Liver (tissue), 9 donors: ENCODE measurements around the gene EIF4E2. TPM values are rescaled to one million over a fixed set of nuclear protein-coding genes. Genes with fewer than 3 reads are reported as not detected.
A peak's percentile ranks its signal among the peaks of the same experiment; 100 is the strongest.

Experiments used
- DNase-seq: peaks from one replicate; pipeline ENCODE4 v3.0.0-alpha.2; 2017; ENCODE audit warnings: low spot score
- H3K27ac ChIP-seq, 2 donors: one replicate each; pipeline ENCODE4 v1.7.0; 2013; ENCODE audit warnings: inconsistent platforms in 2 of 2, low read length in 2 of 2, control low read depth in 1 of 2, low read depth in 1 of 2, mild to moderate bottlenecking in 1 of 2
- H3K27me3 ChIP-seq, 4 donors: one replicate each; pipeline versions ENCODE4 v1.6.1 to v1.7.0; 2013; ENCODE audit warnings: low read length in 3 of 4, inconsistent platforms in 1 of 4, mild to moderate bottlenecking in 1 of 4, moderate library complexity in 1 of 4; ENCODE audit not compliant: control insufficient read depth in 4 of 4, insufficient read depth in 4 of 4
- H3K36me3 ChIP-seq, 4 donors: one replicate each; pipeline versions ENCODE4 v1.6.1 to v1.7.0; 2013; ENCODE audit warnings: low read length in 3 of 4, mild to moderate bottlenecking in 3 of 4, low read depth in 1 of 4, moderate library complexity in 1 of 4; ENCODE audit not compliant: control insufficient read depth in 4 of 4, insufficient read depth in 3 of 4
- H3K4me1 ChIP-seq, 4 donors: one replicate each; pipeline versions ENCODE4 v1.6.1 to v1.7.0; 2013; ENCODE audit warnings: low read length in 3 of 4, mild to moderate bottlenecking in 3 of 4, moderate library complexity in 1 of 4; ENCODE audit not compliant: control insufficient read depth in 4 of 4, insufficient read depth in 4 of 4
- H3K4me3 ChIP-seq, 3 donors: one replicate each; pipeline versions ENCODE4 v1.6.1 to v1.7.0; 2013; ENCODE audit warnings: low read length in 3 of 3, control low read depth in 1 of 3, low read depth in 1 of 3, mild to moderate bottlenecking in 1 of 3
- H3K9ac ChIP-seq, 2 donors: one replicate each; pipeline ENCODE4 v1.7.0; 2013; ENCODE audit warnings: low read length in 2 of 2, mild to moderate bottlenecking in 2 of 2, moderate library complexity in 2 of 2, control low read depth in 1 of 2, low read depth in 1 of 2
- H3K9me3 ChIP-seq, 4 donors: one replicate each; pipeline versions ENCODE4 v1.6.1 to v1.7.0; 2013; ENCODE audit warnings: low read length in 3 of 4; ENCODE audit not compliant: control insufficient read depth in 4 of 4
- EGR1 ChIP-seq, 2 donors: IDR thresholded peaks; 2 replicates each; pipeline ENCODE4 v1.6.1; 2016 to 2018; ENCODE audit warnings: antibody characterized with exemption in 2 of 2, low read depth in 2 of 2
- FOXA1 ChIP-seq: IDR thresholded peaks from 2 replicates; pipeline ENCODE4 v1.6.1; 2016; ENCODE audit warnings: antibody characterized with exemption
- GABPA ChIP-seq, 2 donors: IDR thresholded peaks in 1 of 2; conservative IDR thresholded peaks in 1 of 2; 2 replicates each; pipeline ENCODE4 v1.6.1; 2016; ENCODE audit warnings: antibody characterized with exemption in 2 of 2, mild to moderate bottlenecking in 1 of 2, moderate library complexity in 1 of 2
- HNF4A ChIP-seq, 2 donors: conservative IDR thresholded peaks; 2 replicates each; pipeline ENCODE4 v1.6.1; 2016; ENCODE audit warnings: antibody characterized with exemption in 2 of 2, mild to moderate bottlenecking in 2 of 2
- HNF4G ChIP-seq: IDR thresholded peaks from 2 replicates; pipeline ENCODE4 v1.6.1; 2016; ENCODE audit warnings: antibody characterized with exemption
- JUND ChIP-seq, 2 donors: IDR thresholded peaks; 2 replicates each; pipeline ENCODE4 v1.6.1; 2016; ENCODE audit warnings: antibody characterized with exemption in 2 of 2
- NR2F2 ChIP-seq: IDR thresholded peaks from 2 replicates; pipeline ENCODE4 v1.6.1; 2016; ENCODE audit warnings: antibody characterized with exemption
- RAD21 ChIP-seq, 2 donors: IDR thresholded peaks; 2 replicates each; pipeline ENCODE4 v1.6.1; 2016; ENCODE audit warnings: antibody characterized with exemption in 2 of 2, mild to moderate bottlenecking in 2 of 2
- RXRA ChIP-seq, 2 donors: IDR thresholded peaks; 2 replicates each; pipeline ENCODE4 v1.6.1; 2017 to 2018; ENCODE audit warnings: antibody characterized with exemption in 2 of 2, mild to moderate bottlenecking in 1 of 2
- SP1 ChIP-seq: IDR thresholded peaks from 2 replicates; pipeline ENCODE4 v1.6.1; 2018; ENCODE audit warnings: antibody characterized with exemption, mild to moderate bottlenecking
- TAF1 ChIP-seq: conservative IDR thresholded peaks from 2 replicates; pipeline ENCODE4 v1.6.1; 2016; ENCODE audit warnings: antibody characterized with exemption, mild to moderate bottlenecking
- YY1 ChIP-seq: IDR thresholded peaks from 2 replicates; pipeline ENCODE4 v1.6.1; 2016; ENCODE audit warnings: antibody characterized with exemption, mild to moderate bottlenecking
- WGBS: extraction: QIAGEN DNeasy Blood & Tissue Kit; methylation state at CpG from one replicate; pipeline ENCODE4 v1.1.7; 2013; 5-methylcytosine and 5-hydroxymethylcytosine counted together
- polyA plus RNA-seq, 2 donors: library from polyadenylated mRNA; stranded (reverse) in 1 of 2; unstranded in 1 of 2; fragments of 200-250 nt in 1 of 2; fragments of >200 nt in 1 of 2; fragmentation: Nextera tagmentation in 1 of 2; extraction: Ambion mirVana in 1 of 2; gene quantifications; one replicate each; pipeline versions ENCODE4 v1.2.1 to v1.2.3, GENCODE V29; 2013 to 2015
- total RNA-seq, 2 donors: library from RNA; depleted of rRNA; stranded (reverse); fragments of >200 nt; gene quantifications; one replicate each; pipeline ENCODE4 v1.2.3, GENCODE V29; 2014
- TF ChIP-seq, protein P1 (sequence below): IDR thresholded peaks from 2 replicates; pipeline ENCODE4 v1.6.1; 2016; ENCODE audit warnings: antibody characterized with exemption, mild to moderate bottlenecking
- TF ChIP-seq, protein P2 (sequence below): fragments of 150-350 bp; IDR thresholded peaks from 2 replicates; pipeline ENCODE4 v1.5.1; 2017; ENCODE audit warnings: improper control_type of control experiment, low read depth, low read length; ENCODE audit not compliant: missing input control
- TF ChIP-seq, protein P3 (sequence below): IDR thresholded peaks from 2 replicates; pipeline ENCODE4 v1.6.1; 2016; ENCODE audit warnings: antibody characterized with exemption
- TF ChIP-seq, protein P4 (sequence below): IDR thresholded peaks from 2 replicates; pipeline ENCODE4 v1.6.1; 2016; ENCODE audit warnings: antibody characterized with exemption
- donor health status: healthy.
- donor health status: healthy.
- donor health status: healthy.
- donor health status: healthy.
- donor health status: healthy.

The EIF4E2 gene
- total and polyA plus RNA-seq, 4 donors: 30.0 to 46.9 (median 45.4) TPM

GRCh38 chr2:232549655-232550353 lies 685 bp upstream of the EIF4E2 start:
- H3K4me3 ChIP-seq: peak overlapping the region; percentile 83 to 94 (median 87)
- no peaks in the 10 kb centered on the region for H3K27me3 ChIP-seq
- H3K4me1 ChIP-seq: peaks cover 2 to 26% (median 14%) of the 10 kb centered on the region in 4 donors
- no peaks in the 10 kb centered on the region for H3K9me3 ChIP-seq
- DNase-seq: no peak
- peak overlapping the region; percentile 92 to 94 for H3K9ac ChIP-seq
- H3K36me3 ChIP-seq: peaks cover 0 to 10% (median 0%) of the 10 kb centered on the region in 4 donors
- TF ChIP-seq HNF4A (conservative IDR thresholded peaks at IDR 0.05): no peak
- no peak for TF ChIP-seq TAF1
- TF ChIP-seq JUND (IDR thresholded peaks at IDR 0.05): no peak
- TF ChIP-seq, protein P1, sequence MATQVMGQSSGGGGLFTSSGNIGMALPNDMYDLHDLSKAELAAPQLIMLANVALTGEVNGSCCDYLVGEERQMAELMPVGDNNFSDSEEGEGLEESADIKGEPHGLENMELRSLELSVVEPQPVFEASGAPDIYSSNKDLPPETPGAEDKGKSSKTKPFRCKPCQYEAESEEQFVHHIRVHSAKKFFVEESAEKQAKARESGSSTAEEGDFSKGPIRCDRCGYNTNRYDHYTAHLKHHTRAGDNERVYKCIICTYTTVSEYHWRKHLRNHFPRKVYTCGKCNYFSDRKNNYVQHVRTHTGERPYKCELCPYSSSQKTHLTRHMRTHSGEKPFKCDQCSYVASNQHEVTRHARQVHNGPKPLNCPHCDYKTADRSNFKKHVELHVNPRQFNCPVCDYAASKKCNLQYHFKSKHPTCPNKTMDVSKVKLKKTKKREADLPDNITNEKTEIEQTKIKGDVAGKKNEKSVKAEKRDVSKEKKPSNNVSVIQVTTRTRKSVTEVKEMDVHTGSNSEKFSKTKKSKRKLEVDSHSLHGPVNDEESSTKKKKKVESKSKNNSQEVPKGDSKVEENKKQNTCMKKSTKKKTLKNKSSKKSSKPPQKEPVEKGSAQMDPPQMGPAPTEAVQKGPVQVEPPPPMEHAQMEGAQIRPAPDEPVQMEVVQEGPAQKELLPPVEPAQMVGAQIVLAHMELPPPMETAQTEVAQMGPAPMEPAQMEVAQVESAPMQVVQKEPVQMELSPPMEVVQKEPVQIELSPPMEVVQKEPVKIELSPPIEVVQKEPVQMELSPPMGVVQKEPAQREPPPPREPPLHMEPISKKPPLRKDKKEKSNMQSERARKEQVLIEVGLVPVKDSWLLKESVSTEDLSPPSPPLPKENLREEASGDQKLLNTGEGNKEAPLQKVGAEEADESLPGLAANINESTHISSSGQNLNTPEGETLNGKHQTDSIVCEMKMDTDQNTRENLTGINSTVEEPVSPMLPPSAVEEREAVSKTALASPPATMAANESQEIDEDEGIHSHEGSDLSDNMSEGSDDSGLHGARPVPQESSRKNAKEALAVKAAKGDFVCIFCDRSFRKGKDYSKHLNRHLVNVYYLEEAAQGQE: no peak
- no peak for TF ChIP-seq NR2F2
- no peak for TF ChIP-seq HNF4G
- no peak for TF ChIP-seq RAD21 (IDR thresholded peaks at IDR 0.05)
- TF ChIP-seq FOXA1: no peak
- TF ChIP-seq EGR1 (IDR thresholded peaks at IDR 0.05; ENCODE audit: low read depth in 2 of 2): no peak
- TF ChIP-seq RXRA (IDR thresholded peaks at IDR 0.05): no peak
- TF ChIP-seq, protein P2, sequence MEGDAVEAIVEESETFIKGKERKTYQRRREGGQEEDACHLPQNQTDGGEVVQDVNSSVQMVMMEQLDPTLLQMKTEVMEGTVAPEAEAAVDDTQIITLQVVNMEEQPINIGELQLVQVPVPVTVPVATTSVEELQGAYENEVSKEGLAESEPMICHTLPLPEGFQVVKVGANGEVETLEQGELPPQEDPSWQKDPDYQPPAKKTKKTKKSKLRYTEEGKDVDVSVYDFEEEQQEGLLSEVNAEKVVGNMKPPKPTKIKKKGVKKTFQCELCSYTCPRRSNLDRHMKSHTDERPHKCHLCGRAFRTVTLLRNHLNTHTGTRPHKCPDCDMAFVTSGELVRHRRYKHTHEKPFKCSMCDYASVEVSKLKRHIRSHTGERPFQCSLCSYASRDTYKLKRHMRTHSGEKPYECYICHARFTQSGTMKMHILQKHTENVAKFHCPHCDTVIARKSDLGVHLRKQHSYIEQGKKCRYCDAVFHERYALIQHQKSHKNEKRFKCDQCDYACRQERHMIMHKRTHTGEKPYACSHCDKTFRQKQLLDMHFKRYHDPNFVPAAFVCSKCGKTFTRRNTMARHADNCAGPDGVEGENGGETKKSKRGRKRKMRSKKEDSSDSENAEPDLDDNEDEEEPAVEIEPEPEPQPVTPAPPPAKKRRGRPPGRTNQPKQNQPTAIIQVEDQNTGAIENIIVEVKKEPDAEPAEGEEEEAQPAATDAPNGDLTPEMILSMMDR: no peak
- TF ChIP-seq GABPA (IDR thresholded peaks at IDR 0.05 in 1 of 2, conservative IDR thresholded peaks at IDR 0.05 in 1 of 2): no peak
- TF ChIP-seq, protein P3, sequence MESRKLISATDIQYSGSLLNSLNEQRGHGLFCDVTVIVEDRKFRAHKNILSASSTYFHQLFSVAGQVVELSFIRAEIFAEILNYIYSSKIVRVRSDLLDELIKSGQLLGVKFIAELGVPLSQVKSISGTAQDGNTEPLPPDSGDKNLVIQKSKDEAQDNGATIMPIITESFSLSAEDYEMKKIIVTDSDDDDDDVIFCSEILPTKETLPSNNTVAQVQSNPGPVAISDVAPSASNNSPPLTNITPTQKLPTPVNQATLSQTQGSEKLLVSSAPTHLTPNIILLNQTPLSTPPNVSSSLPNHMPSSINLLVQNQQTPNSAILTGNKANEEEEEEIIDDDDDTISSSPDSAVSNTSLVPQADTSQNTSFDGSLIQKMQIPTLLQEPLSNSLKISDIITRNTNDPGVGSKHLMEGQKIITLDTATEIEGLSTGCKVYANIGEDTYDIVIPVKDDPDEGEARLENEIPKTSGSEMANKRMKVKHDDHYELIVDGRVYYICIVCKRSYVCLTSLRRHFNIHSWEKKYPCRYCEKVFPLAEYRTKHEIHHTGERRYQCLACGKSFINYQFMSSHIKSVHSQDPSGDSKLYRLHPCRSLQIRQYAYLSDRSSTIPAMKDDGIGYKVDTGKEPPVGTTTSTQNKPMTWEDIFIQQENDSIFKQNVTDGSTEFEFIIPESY: no peak
- H3K27ac ChIP-seq: peak overlapping the region; percentile 95 to 99
- WGBS: 37% methylated on average over 21 of the region's 21 CpGs

GRCh38 chr2:232551250-232551638 lies 755 bp downstream of the EIF4E2 start:
- DNase-seq: no peak
- Histone ChIP-seq H3K4me1 (peaks cover 2 to 26% (median 14%) of the 10 kb centered on the region in 4 donors), H3K27me3 (no peaks in the 10 kb centered on the region), H3K9ac (peak overlapping the region; percentile 39 to 90), H3K36me3 (peaks cover 0 to 10% (median 1%) of the 10 kb centered on the region in 4 donors), H3K27ac (peak overlapping the region; percentile 95 to 99), H3K4me3 (peak overlapping the region; percentile 83 to 94 (median 87)), H3K9me3 (no peaks in the 10 kb centered on the region)
- TF ChIP-seq SP1 (no peak), FOXA1 (no peak), NR2F2 (no peak), GABPA (IDR thresholded peaks at IDR 0.05 in 1 of 2, conservative IDR thresholded peaks at IDR 0.05 in 1 of 2) (no peak), YY1 (no peak), RXRA (IDR thresholded peaks at IDR 0.05) (no peak), HNF4A (conservative IDR thresholded peaks at IDR 0.05) (no peak), HNF4G (no peak), RAD21 (IDR thresholded peaks at IDR 0.05) (no peak), JUND (IDR thresholded peaks at IDR 0.05) (no peak)
- TF ChIP-seq, protein P3: no peak
- TF ChIP-seq, protein P4, sequence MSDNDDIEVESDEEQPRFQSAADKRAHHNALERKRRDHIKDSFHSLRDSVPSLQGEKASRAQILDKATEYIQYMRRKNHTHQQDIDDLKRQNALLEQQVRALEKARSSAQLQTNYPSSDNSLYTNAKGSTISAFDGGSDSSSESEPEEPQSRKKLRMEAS: no peak
- WGBS: 15% methylated on average over 7 of the region's 7 CpGs
